H1 (cell line): Measurements from ENCODE around the gene SIRPB1. TPM values are rescaled to one million over a fixed set of nuclear protein-coding genes. Genes with fewer than 3 reads are reported as not detected.

ENCODE experiments used
- CTCF ChIA-PET: fragments of 300-600 bp; sonication (Branson Sonifier 250); formaldehyde crosslinking; loops from one replicate; lab custom pipeline; 2021; ENCODE audit not compliant: partially characterized antibody; lab: Charles Lee
- POLR2A ChIA-PET: fragments of 300-600 bp; sonication (Branson Sonifier 250); formaldehyde crosslinking; loops from one replicate; lab custom pipeline; 2021; ENCODE audit warnings: inconsistent platforms; ENCODE audit not compliant: partially characterized antibody; lab: Charles Lee
- DNase-seq, 2 experiments: peaks; one replicate each; pipeline versions ENCODE4 v3.0.0 to v3.0.0-alpha.2; 2010 to 2022; ENCODE audit warnings: low spot score in 2 of 2, low read depth in 1 of 2, mixed read lengths in 1 of 2
- FAIRE-seq: peaks from 2 replicates; lab custom pipeline; 2011; peaks lifted over from hg19 to GRCh38; lab: Jason Lieb, UNC
- H2AFZ ChIP-seq: 2 replicates; pipeline ENCODE4 v1.8.1; 2012; ENCODE audit warnings: low read length, inconsistent platforms
- H2AK5ac ChIP-seq: 2 replicates; pipeline ENCODE4 v1.6.1; 2013; ENCODE audit warnings: low read depth, low read length
- H2BK120ac ChIP-seq: replicated peaks from 2 replicates; pipeline ENCODE3; 2013; ENCODE audit warnings: low read depth, low read length, inconsistent platforms
- H2BK12ac ChIP-seq: 2 replicates; pipeline ENCODE4 v1.6.1; 2013; ENCODE audit warnings: low read depth, low read length
- H2BK15ac ChIP-seq: 2 replicates; pipeline ENCODE4 v1.6.1; 2013; ENCODE audit warnings: low read length
- H2BK20ac ChIP-seq: 2 replicates; pipeline ENCODE4 v1.6.1; 2013; ENCODE audit warnings: low read length
- H2BK5ac ChIP-seq: 2 replicates; pipeline ENCODE4 v1.6.1; 2013; ENCODE audit warnings: low read depth, low read length
- H3K14ac ChIP-seq: 2 replicates; pipeline ENCODE4 v1.6.1; 2013; ENCODE audit warnings: inconsistent platforms; ENCODE audit not compliant: insufficient read length
- H3K18ac ChIP-seq: 2 replicates; pipeline ENCODE4 v1.6.1; 2013; ENCODE audit warnings: low read length; ENCODE audit errors: extremely low read depth
- H3K23ac ChIP-seq: 2 replicates; pipeline ENCODE4 v1.6.1; 2013; ENCODE audit warnings: inconsistent platforms; ENCODE audit not compliant: insufficient read length
- H3K23me2 ChIP-seq: 2 replicates; pipeline ENCODE4 v1.6.1; 2013; ENCODE audit warnings: low read depth, low read length
- H3K27ac ChIP-seq: 2 replicates; pipeline ENCODE4 v1.6.1; 2011; ENCODE audit warnings: low read depth, low read length, inconsistent platforms
- H3K27me3 ChIP-seq, 4 experiments: replicated peaks in 1 of 4; 1 replicate in 1 of 4; 2 replicates in 3 of 4; pipeline versions ENCODE4 v1.6.1 to v1.8.1; 2011 to 2013; ENCODE audit warnings: low read length in 3 of 4, mild to moderate bottlenecking in 3 of 4, inconsistent platforms in 2 of 4, mixed read lengths in 2 of 4, moderate library complexity in 1 of 4; ENCODE audit not compliant: control insufficient read depth in 3 of 4, insufficient read depth in 3 of 4; ENCODE audit errors: extremely low read depth in 1 of 4
- H3K36me3 ChIP-seq, 4 experiments: 2 replicates each; pipeline versions ENCODE4 v1.6.1 to v1.8.1; 2011 to 2013; ENCODE audit warnings: mild to moderate bottlenecking in 4 of 4, low read length in 3 of 4, moderate library complexity in 2 of 4, control low read depth in 1 of 4, inconsistent platforms in 1 of 4; ENCODE audit not compliant: insufficient read depth in 4 of 4, control insufficient read depth in 2 of 4
- H3K4ac ChIP-seq: replicated peaks from 2 replicates; pipeline ENCODE3; 2013; ENCODE audit warnings: low read length, low read depth, mixed read lengths, inconsistent platforms; ENCODE audit not compliant: insufficient read length
- H3K4me1 ChIP-seq, 4 experiments: replicated peaks in 1 of 4; 1 replicate in 1 of 4; 2 replicates in 3 of 4; pipeline versions ENCODE4 v1.6.1 to v1.8.1; 2011 to 2013; ENCODE audit warnings: low read length in 3 of 4, inconsistent platforms in 2 of 4, mixed read lengths in 1 of 4; ENCODE audit not compliant: insufficient read depth in 4 of 4, control insufficient read depth in 3 of 4
- H3K4me2 ChIP-seq, 2 experiments: 2 replicates each; pipeline versions ENCODE4 v1.6.1 to v1.8.1; 2011 to 2013; ENCODE audit warnings: low read depth in 2 of 2, low read length in 2 of 2, control low read depth in 1 of 2, inconsistent platforms in 1 of 2, mild to moderate bottlenecking in 1 of 2; ENCODE audit not compliant: insufficient read depth in 1 of 2
- H3K4me3 ChIP-seq, 4 experiments: fragments of 200-600, 300-600 bp in 1 of 4; sonication (generic), shearing (Covaris generic), sonication (Bioruptor Twin) in 1 of 4; 2 replicates each; pipeline versions ENCODE4 v1.5.1 to v1.8.1; 2011 to 2016; ENCODE audit warnings: low read length in 4 of 4, low read depth in 3 of 4, control low read depth in 2 of 4, inconsistent platforms in 2 of 4, mild to moderate bottlenecking in 2 of 4, mixed read lengths in 1 of 4, moderate library complexity in 1 of 4; ENCODE audit not compliant: insufficient read depth in 2 of 4; ENCODE audit errors: extremely low read depth in 1 of 4
- H3K56ac ChIP-seq: replicated peaks from 2 replicates; pipeline ENCODE3; 2013; ENCODE audit warnings: low read depth, mild to moderate bottlenecking, mixed read lengths, low read length, inconsistent platforms; ENCODE audit not compliant: insufficient read length
- H3K79me1 ChIP-seq: 2 replicates; pipeline ENCODE4 v1.6.1; 2013; ENCODE audit warnings: low read depth, low read length, control low read depth
- H3K79me2 ChIP-seq, 2 experiments: 2 replicates each; pipeline versions ENCODE4 v1.6.1 to v1.8.1; 2012 to 2013; ENCODE audit warnings: low read length in 2 of 2, mild to moderate bottlenecking in 2 of 2, inconsistent platforms in 1 of 2; ENCODE audit not compliant: insufficient read depth in 2 of 2, control insufficient read depth in 1 of 2
- H3K9ac ChIP-seq, 4 experiments: replicated peaks in 1 of 4; 1 replicate in 1 of 4; 2 replicates in 3 of 4; pipeline versions ENCODE4 v1.6.1 to v1.8.1; 2011 to 2013; ENCODE audit warnings: low read depth in 3 of 4, low read length in 3 of 4, control low read depth in 2 of 4, mild to moderate bottlenecking in 2 of 4, moderate library complexity in 2 of 4, inconsistent platforms in 1 of 4; ENCODE audit errors: extremely low read depth in 1 of 4
- H3K9me3 ChIP-seq, 2 experiments: 2 replicates each; pipeline versions ENCODE4 v1.6.1 to v1.8.1; 2012 to 2013; ENCODE audit warnings: mild to moderate bottlenecking in 2 of 2, moderate library complexity in 2 of 2, control low read depth in 1 of 2, inconsistent platforms in 1 of 2, low read depth in 1 of 2, low read length in 1 of 2, mixed read lengths in 1 of 2; ENCODE audit not compliant: insufficient read depth in 2 of 2
- H4K20me1 ChIP-seq, 2 experiments: replicated peaks in 1 of 2; 2 replicates each; pipeline versions ENCODE3 to v1.8.1; 2011 to 2013; ENCODE audit warnings: inconsistent platforms in 2 of 2, low read length in 2 of 2, mild to moderate bottlenecking in 1 of 2; ENCODE audit not compliant: insufficient read depth in 2 of 2, control insufficient read depth in 1 of 2
- H4K5ac ChIP-seq: 2 replicates; pipeline ENCODE4 v1.6.1; 2013; ENCODE audit warnings: low read length, low read depth, mixed read lengths, inconsistent platforms; ENCODE audit not compliant: insufficient read length
- H4K8ac ChIP-seq: 2 replicates; pipeline ENCODE4 v1.8.0; 2013; ENCODE audit warnings: mild to moderate bottlenecking, moderate library complexity, low read length, inconsistent platforms; ENCODE audit not compliant: insufficient read depth; ENCODE audit errors: extremely low read depth
- H4K91ac ChIP-seq: replicated peaks from 2 replicates; pipeline ENCODE3; 2013; ENCODE audit warnings: low read length, mixed read lengths, inconsistent platforms; ENCODE audit not compliant: insufficient read length
- BCL11A ChIP-seq, 2 experiments: IDR thresholded peaks; one replicate each; pipeline ENCODE4 v1.6.1; 2011; ENCODE audit warnings: low read depth in 2 of 2, low read length in 2 of 2, mild to moderate bottlenecking in 2 of 2
- EP300 ChIP-seq, 2 experiments: IDR thresholded peaks; 1 replicate in 1 of 2; 2 replicates in 1 of 2; pipeline ENCODE4 v1.6.1; 2011 to 2012; ENCODE audit warnings: low read depth in 2 of 2, low read length in 2 of 2, mild to moderate bottlenecking in 2 of 2, borderline replicate concordance in 1 of 2, inconsistent platforms in 1 of 2, moderate library complexity in 1 of 2
- POLR2A ChIP-seq, 2 experiments: IDR thresholded peaks; 1 replicate in 1 of 2; 2 replicates in 1 of 2; pipeline ENCODE4 v1.6.1; 2011; ENCODE audit warnings: low read depth in 2 of 2, low read length in 2 of 2, mild to moderate bottlenecking in 2 of 2; ENCODE audit errors: control extremely low read depth in 1 of 2
- SIRT6 ChIP-seq: IDR thresholded peaks from one replicate; pipeline ENCODE4 v1.7.1; 2012; ENCODE audit warnings: low read length, inconsistent platforms
- SP1 ChIP-seq: IDR thresholded peaks from 2 replicates; pipeline ENCODE4 v1.6.1; 2011; ENCODE audit warnings: low read depth, low read length
- SUZ12 ChIP-seq: fragments of 200-600 bp; sonication (generic); IDR thresholded peaks from 2 replicates; pipeline ENCODE4 v1.6.1; 2012; ENCODE audit warnings: mild to moderate bottlenecking, inconsistent platforms, low read length, moderate library complexity, mixed read lengths
- TAF7 ChIP-seq: optimal IDR thresholded peaks from 2 replicates; pipeline ENCODE3; 2011; ENCODE audit warnings: low read depth, mild to moderate bottlenecking, inconsistent platforms, low read length, moderate library complexity, borderline replicate concordance
- TBP ChIP-seq: IDR thresholded peaks from 2 replicates; pipeline ENCODE4 v1.6.1; 2011; ENCODE audit warnings: low read depth, low read length, improper control_type of control experiment
- YY1 ChIP-seq: IDR thresholded peaks from 2 replicates; pipeline ENCODE4 v1.6.1; 2011; ENCODE audit warnings: low read depth, mild to moderate bottlenecking, low read length
- WGBS, 2 experiments: shearing (Covaris generic) in 1 of 2; methylation state at CpG; one replicate each; pipeline versions ENCODE4 v1.1.6 to v1.1.7; 2013 to 2015; ENCODE audit warnings: low lambda C conversion rate in 2 of 2, mixed read lengths in 2 of 2, inconsistent platforms in 1 of 2, low coverage in 1 of 2, missing lambda C conversion rate in 1 of 2; ENCODE audit not compliant: insufficient replicate concordance in 2 of 2, insufficient coverage in 1 of 2, insufficient read length in 1 of 2; ENCODE audit errors: extremely low coverage in 1 of 2, missing lambda C conversion rate in 1 of 2; 5-methylcytosine and 5-hydroxymethylcytosine counted together
- polyA plus RNA-seq, 7 experiments: library from polyadenylated mRNA; depleted of rRNA in 3 of 7; stranded (reverse) in 5 of 7; unstranded in 2 of 7; fragments of >200 nt in 5 of 7; fragments of 200-250 nt in 2 of 7; gene quantifications; 1 replicate in 5 of 7; 2 replicates in 1 of 7; 4 replicates in 1 of 7; pipeline versions ENCODE4 v1.2.1 to v1.2.3, GENCODE V29; 2011 to 2013; ENCODE audit warnings: missing spikeins in 2 of 7, mixed read lengths in 2 of 7
- total RNA-seq: library from RNA; stranded (reverse); fragmentation: NEBNext Ultra II Directional; extraction: Animal tissue kit (Norgen Biotek cat#: 25700); gene quantifications from 2 replicates; pipeline ENCODE4 v1.2.1, GENCODE V29; 2021
- TF ChIP-seq, protein P1 (sequence below): IDR thresholded peaks from 2 replicates; pipeline ENCODE4 v1.6.1; 2012; ENCODE audit warnings: low read length, inconsistent platforms
- TF ChIP-seq, protein P2 (sequence below): IDR thresholded peaks from 2 replicates; pipeline ENCODE4 v1.6.1; 2012; ENCODE audit warnings: inconsistent platforms

The SIRPB1 gene
- total and polyA plus RNA-seq, 2 of the 8 experiments (the other 6 are each of a cell fraction or from before 2014, with no cell fraction given): 0.14 to 0.99 TPM

DNA sequence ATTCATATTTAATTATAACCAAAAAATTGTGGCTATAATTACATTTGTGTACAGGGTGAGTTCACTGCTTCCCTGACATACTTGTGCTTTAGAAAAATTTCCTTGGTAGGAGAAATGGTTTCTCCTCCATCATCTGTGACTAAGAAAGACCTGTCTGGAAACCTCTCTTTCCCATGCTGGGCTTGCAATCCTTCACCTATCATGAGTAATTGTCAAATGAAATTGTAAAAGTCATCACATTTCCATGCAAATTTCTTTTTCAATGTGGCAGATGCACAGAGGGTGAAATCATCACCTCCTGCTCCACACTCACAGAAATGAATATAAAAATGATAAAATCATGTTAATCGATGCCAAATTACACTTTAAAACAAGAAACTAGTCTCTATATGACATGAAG, 1.5 kb upstream of the SIRPB1 start:
- no peaks in the 10 kb centered on the region for H3K79me1 ChIP-seq
- ChIA-PET CTCF (no interaction called here), POLR2A (no interaction called here)
- no peak overlapping the region for H3K56ac ChIP-seq
- no peak overlapping the region for H2BK12ac ChIP-seq
- H3K27me3 ChIP-seq: no peaks in the 10 kb centered on the region
- H4K20me1 ChIP-seq: no peaks in the 10 kb centered on the region
- DNase-seq: no peak
- no peak overlapping the region for H3K4me3 ChIP-seq
- H3K27ac ChIP-seq: no peak overlapping the region
- no peaks in the 10 kb centered on the region for H3K23me2 ChIP-seq
- H4K91ac ChIP-seq: no peak overlapping the region
- 91% methylated on average over 1 of the region's 1 CpG; no CpG with 5 or more reads in 1 of the 2 experiments for WGBS, 2 experiments
- TF ChIP-seq SUZ12 (no peak), SIRT6 (no peak), YY1 (no peak), TAF7 (no peak), TBP (no peak), EP300 (IDR thresholded peaks at IDR 0.05; ENCODE audit: borderline replicate concordance in 1 of 2, low read depth in 2 of 2, low read length in 2 of 2) (no peak), BCL11A (IDR thresholded peaks at IDR 0.05; ENCODE audit: low read depth in 2 of 2, low read length in 2 of 2) (no peak), SP1 (no peak), POLR2A (IDR thresholded peaks at IDR 0.05; ENCODE audit: control extremely low read depth in 1 of 2, low read depth in 2 of 2, low read length in 2 of 2) (no peak)
- TF ChIP-seq, protein P1, sequence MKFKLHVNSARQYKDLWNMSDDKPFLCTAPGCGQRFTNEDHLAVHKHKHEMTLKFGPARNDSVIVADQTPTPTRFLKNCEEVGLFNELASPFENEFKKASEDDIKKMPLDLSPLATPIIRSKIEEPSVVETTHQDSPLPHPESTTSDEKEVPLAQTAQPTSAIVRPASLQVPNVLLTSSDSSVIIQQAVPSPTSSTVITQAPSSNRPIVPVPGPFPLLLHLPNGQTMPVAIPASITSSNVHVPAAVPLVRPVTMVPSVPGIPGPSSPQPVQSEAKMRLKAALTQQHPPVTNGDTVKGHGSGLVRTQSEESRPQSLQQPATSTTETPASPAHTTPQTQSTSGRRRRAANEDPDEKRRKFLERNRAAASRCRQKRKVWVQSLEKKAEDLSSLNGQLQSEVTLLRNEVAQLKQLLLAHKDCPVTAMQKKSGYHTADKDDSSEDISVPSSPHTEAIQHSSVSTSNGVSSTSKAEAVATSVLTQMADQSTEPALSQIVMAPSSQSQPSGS: no peak
- TF ChIP-seq, protein P2, sequence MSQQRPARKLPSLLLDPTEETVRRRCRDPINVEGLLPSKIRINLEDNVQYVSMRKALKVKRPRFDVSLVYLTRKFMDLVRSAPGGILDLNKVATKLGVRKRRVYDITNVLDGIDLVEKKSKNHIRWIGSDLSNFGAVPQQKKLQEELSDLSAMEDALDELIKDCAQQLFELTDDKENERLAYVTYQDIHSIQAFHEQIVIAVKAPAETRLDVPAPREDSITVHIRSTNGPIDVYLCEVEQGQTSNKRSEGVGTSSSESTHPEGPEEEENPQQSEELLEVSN: no peak
- H2BK5ac ChIP-seq: no peak overlapping the region
- no peak overlapping the region for H2BK120ac ChIP-seq
- no peak overlapping the region for H3K14ac ChIP-seq
- H2AK5ac ChIP-seq: no peak overlapping the region
- no peak overlapping the region for H3K4me2 ChIP-seq
- no peaks in the 10 kb centered on the region for H3K36me3 ChIP-seq
- no peak overlapping the region for H4K5ac ChIP-seq
- H3K79me2 ChIP-seq: no peaks in the 10 kb centered on the region
- no peak overlapping the region for H2AFZ ChIP-seq
- H3K9me3 ChIP-seq: 0 out of 4 replicates have a peak, but pooled peaks cover 3 to 7% of the 10 kb centered on the region in 2 experiments
- no peak overlapping the region for H4K8ac ChIP-seq
- no peak overlapping the region for H2BK15ac ChIP-seq
- H2BK20ac ChIP-seq: no peak overlapping the region
- no peak overlapping the region for H3K9ac ChIP-seq
- H3K18ac ChIP-seq: no peak overlapping the region
- no peak overlapping the region for H3K4ac ChIP-seq
- no peak overlapping the region for H3K23ac ChIP-seq
- no peak for FAIRE-seq
- H3K4me1 ChIP-seq: peaks cover 0 to 3% (median under 1%) of the 10 kb centered on the region in 4 experiments; a peak in 1 of 7 replicates
